A673 (cell line): Measurements from ENCODE around the gene BCAS1. TPM values are rescaled to one million over a fixed set of nuclear protein-coding genes. Genes with fewer than 3 reads are reported as not detected.

ENCODE experiments used
- BruUV-seq: library from RNA; stranded (reverse); fragments of 400-500 nt; replicated peaks from 2 replicates; lab custom pipeline; 2021; lab: Mats Ljungman, UMichigan
- CTCF ChIA-PET: fragments of 300-600 bp; sonication (Branson Sonifier 250); formaldehyde crosslinking; loops from one replicate; lab custom pipeline; 2022; ENCODE audit warnings: antibody characterized with exemption; lab: Charles Lee
- POLR2A ChIA-PET: fragments of 300-600 bp; sonication (Branson Sonifier 250); formaldehyde crosslinking; loops from one replicate; lab custom pipeline; 2022; ENCODE audit warnings: antibody characterized with exemption; ENCODE audit not compliant: low non-redundant PET; lab: Charles Lee
- DNase-seq: peaks from one replicate; pipeline ENCODE4 v3.0.0-alpha.2; 2015; ENCODE audit warnings: low spot score
- H3K27ac ChIP-seq: fragments of 200-600 bp; sonication (generic); 2 replicates; pipeline ENCODE4 v1.5.1; 2016; ENCODE audit warnings: mixed run types, low read depth, mild to moderate bottlenecking, mixed read lengths, antibody characterized with exemption, low read length; ENCODE audit not compliant: poor library complexity, severe bottlenecking
- H3K27me3 ChIP-seq: fragments of 200-600 bp; sonication (generic); replicated peaks from 2 replicates; pipeline ENCODE4 v1.6.1; 2017; ENCODE audit warnings: mixed run types, low read depth, mild to moderate bottlenecking, mixed read lengths, antibody characterized with exemption, low read length; ENCODE audit not compliant: insufficient read depth, poor library complexity
- H3K36me3 ChIP-seq: fragments of 200-600 bp; sonication (generic); 2 replicates; pipeline ENCODE4 v1.6.1; 2016; ENCODE audit warnings: mixed run types, mild to moderate bottlenecking, mixed read lengths, antibody characterized with exemption, low read length; ENCODE audit not compliant: insufficient read depth, poor library complexity, severe bottlenecking
- H3K4me1 ChIP-seq: fragments of 200-600 bp; sonication (generic); 2 replicates; pipeline ENCODE4 v1.6.1; 2017; ENCODE audit warnings: mixed run types, mild to moderate bottlenecking, mixed read lengths, antibody characterized with exemption, low read length; ENCODE audit not compliant: insufficient read depth, poor library complexity, severe bottlenecking
- H3K4me3 ChIP-seq: fragments of 200-600 bp; sonication (generic); 2 replicates; pipeline ENCODE4 v1.5.1; 2016; ENCODE audit warnings: low read depth, mixed run types, mild to moderate bottlenecking, mixed read lengths, low read length; ENCODE audit not compliant: poor library complexity, severe bottlenecking
- H3K9me3 ChIP-seq: fragments of 200-600 bp; sonication (generic); 2 replicates; pipeline ENCODE4 v1.6.1; 2016; ENCODE audit warnings: mixed run types, low read depth, mild to moderate bottlenecking, mixed read lengths, antibody characterized with exemption, low read length; ENCODE audit not compliant: poor library complexity, severe bottlenecking
- CTCF ChIP-seq: fragments of 300-800, 200-600 bp; sonication (generic); conservative IDR thresholded peaks from 2 replicates; pipeline ENCODE4 v1.5.1; 2017; ENCODE audit warnings: low read depth, mild to moderate bottlenecking, antibody characterized with exemption, low read length, moderate library complexity, mixed read lengths
- EZH2 ChIP-seq: fragments of 200-600 bp; sonication (generic); IDR thresholded peaks from 2 replicates; pipeline ENCODE4 v1.6.1; 2017; ENCODE audit warnings: borderline replicate concordance, low read depth, mild to moderate bottlenecking, mixed read lengths, antibody characterized with exemption, low read length; ENCODE audit not compliant: poor library complexity, severe bottlenecking
- intact Hi-C: fragments of 100-400 bp; cut with micrococcal nuclease; formaldehyde crosslinking; loops from one replicate; pipeline ENCODE4 v1.10.0; 2022; ENCODE audit not compliant: unreplicated experiment
- total RNA-seq: library from RNA; stranded (reverse); gene quantifications from 2 replicates; pipeline ENCODE4 v1.2.3, GENCODE V29; 2021

Gene BCAS1
- total RNA-seq, 1 experiment from 2014 or later: 1.4 TPM

GRCh38 chr20:54040531-54040930 is 29.9 kb downstream of the BCAS1 start:
- Histone ChIP-seq H3K4me3 (no peak overlapping the region), H3K4me1 (no peaks in the 10 kb centered on the region), H3K36me3 (no peaks in the 10 kb centered on the region), H3K9me3 (no peaks in the 10 kb centered on the region), H3K27ac (no peak overlapping the region), H3K27me3 (no peaks in the 10 kb centered on the region)
- intact Hi-C loops: no loop called here
- DNase-seq: peak; percentile 16
- TF ChIP-seq EZH2 (no peak), CTCF (no peak)
- ChIA-PET CTCF (no interaction called here), POLR2A (no interaction called here)
- BruUV-seq: no TSS peak

GRCh38 chr20:54038961-54039360 is 31.4 kb downstream of the BCAS1 start:
- no peaks in the 10 kb centered on the region for H3K36me3 ChIP-seq
- no peak overlapping the region for H3K4me3 ChIP-seq
- intact Hi-C loops: no loop called here
- ChIA-PET POLR2A (no interaction called here), CTCF (no interaction called here)
- no peaks in the 10 kb centered on the region for H3K27me3 ChIP-seq
- DNase-seq: no peak
- H3K27ac ChIP-seq: no peak overlapping the region
- no TSS peak for BruUV-seq
- TF ChIP-seq CTCF: no peak
- TF ChIP-seq EZH2: no peak
- H3K9me3 ChIP-seq: no peaks in the 10 kb centered on the region
- no peaks in the 10 kb centered on the region for H3K4me1 ChIP-seq

GRCh38 chr20:54037525-54037924 is 32.9 kb downstream of the BCAS1 start:
- ChIA-PET POLR2A (no interaction called here), CTCF (no interaction called here)
- H3K9me3 ChIP-seq: no peaks in the 10 kb centered on the region
- no peaks in the 10 kb centered on the region for H3K4me1 ChIP-seq
- H3K36me3 ChIP-seq: no peaks in the 10 kb centered on the region
- H3K4me3 ChIP-seq: no peak overlapping the region
- BruUV-seq: no TSS peak
- no peak for TF ChIP-seq EZH2
- no peaks in the 10 kb centered on the region for H3K27me3 ChIP-seq
- intact Hi-C loops: no loop called here
- H3K27ac ChIP-seq: no peak overlapping the region
- DNase-seq: no peak

GRCh38 chr20:54029643-54030042 is 40.8 kb downstream of the BCAS1 start:
- BruUV-seq: no TSS peak

More at GRCh38 chr20:54029643-54030042, 40.8 kb downstream of the BCAS1 start:
- intact Hi-C loops: no loop called here
- CTCF ChIA-PET: no interaction called here
- no peak for TF ChIP-seq CTCF
- no peak for TF ChIP-seq EZH2
- no peak for DNase-seq
- Histone ChIP-seq H3K4me3 (no peak overlapping the region), H3K4me1 (peaks cover 6% of the 10 kb centered on the region), H3K36me3 (no peaks in the 10 kb centered on the region), H3K27ac (no peak overlapping the region), H3K27me3 (no peaks in the 10 kb centered on the region), H3K9me3 (no peaks in the 10 kb centered on the region)
- POLR2A ChIA-PET: no interaction called here
